ENCODE results near the gene HMHB1.

- no peak for TF ChIP-seq CTCF (IDR thresholded peaks at IDR 0.05)
- TF ChIP-seq POLR2A (IDR thresholded peaks at IDR 0.05): no peak
These were observed 4.6 kb upstream of the HMHB1 start for GRCh38 chr5:143807401-143807800.

Measured in Peyer's patch (tissue), 4 donors.